Measurements from ENCODE around the gene LMO1. TPM values are rescaled to one million over a fixed set of nuclear protein-coding genes. Genes with fewer than 3 reads are reported as not detected.

LMO1 gene
- total and polyA plus RNA-seq, 11 donors = 0.42 to 4.1 (median 2.1) TPM; not detected in 1

GRCh38 chr11:8229299-8230177, 34.1 kb downstream of the LMO1 start:
- DNase-seq (peak in 4 of 5 donors; percentile 44 to 66 (median 60)), ATAC-seq (peak in 3 of 4 donors; percentile 27 to 50 (median 43))
- TF ChIP-seq CTCF (IDR thresholded peaks at IDR 0.05) (no peak), POLR2A (IDR thresholded peaks at IDR 0.05) (no peak)

GRCh38 chr11:8228231-8228630, 35.4 kb downstream of the LMO1 start:
- DNase-seq = peak in 1 of 5 donors; percentile 42
- WGBS, 4 donors = 79 to 97% (median 81%) methylated on average over 3 to 7 of the region's 7 CpGs
- TF ChIP-seq CTCF (IDR thresholded peaks at IDR 0.05) = no peak
- Histone ChIP-seq H3K27me3 (no peaks in the 10 kb centered on the region), H3K9me3 (no peaks in the 10 kb centered on the region), H3K4me3 (no peak overlapping the region), H3K36me3 (no peaks in the 10 kb centered on the region), H3K27ac (no peak overlapping the region), H3K4me1 (peaks cover 0 to 19% (median 3%) of the 10 kb centered on the region in 12 donors)
- intact Hi-C loops (cut with DNase I) = loop anchor here in 9 of 10 donors (5.0 to 10.0 kb wide), 6 partner anchors 34 to 907 kb away; partner anchors contain the start of gene LMO1 (in 6 of the 9)
- ATAC-seq = no peak

More at GRCh38 chr11:8229299-8230177, 34.1 kb downstream of the LMO1 start:
- Histone ChIP-seq H3K27me3 (no peaks in the 10 kb centered on the region), H3K4me1 (peaks cover 0 to 28% (median 5%) of the 10 kb centered on the region in 12 donors), H3K36me3 (no peaks in the 10 kb centered on the region), H3K27ac (no peak overlapping the region), H3K4me3 (no peak overlapping the region), H3K9me3 (no peaks in the 10 kb centered on the region)
- intact Hi-C loops (cut with DNase I) = loop anchor here in 9 of 10 donors (5.0 to 10.0 kb wide), 7 partner anchors 33 to 905 kb away; partner anchors contain the start of genes LMO1 (in 6 of the 9) and ASCL3 (in 1 of the 9)
- 49 to 72% (median 50%) methylated on average over 6 to 9 of the region's 9 CpGs for WGBS, 4 donors

GRCh38 chr11:8227156-8228152, 36.2 kb downstream of the LMO1 start:
- no peak for DNase-seq
- no peak overlapping the region for H3K4me3 ChIP-seq
- no peaks in the 10 kb centered on the region for H3K36me3 ChIP-seq
- H3K9me3 ChIP-seq = no peaks in the 10 kb centered on the region
- WGBS, 4 donors = 91 to 94% (median 93%) methylated on average over 4 of the region's 4 CpGs
- intact Hi-C loops (cut with DNase I) = loop anchor here in 9 of 10 donors (2.0 to 10.0 kb wide), 7 partner anchors 35 to 907 kb away; partner anchors contain the start of gene LMO1 (in 6 of the 9)
- no peak overlapping the region for H3K27ac ChIP-seq
- no peaks in the 10 kb centered on the region for H3K27me3 ChIP-seq
- H3K4me1 ChIP-seq = peaks cover 0 to 17% (median 3%) of the 10 kb centered on the region in 12 donors
- ATAC-seq = no peak
- TF ChIP-seq POLR2A (IDR thresholded peaks at IDR 0.05) (no peak), CTCF (IDR thresholded peaks at IDR 0.05) (no peak)

Measured in heart left ventricle (tissue), 16 donors.